Measurements from ENCODE around the gene IQGAP1. TPM values are rescaled to one million over a fixed set of nuclear protein-coding genes. Genes with fewer than 3 reads are reported as not detected.

Gene IQGAP1
- total RNA-seq, 1 experiment from 2014 or later: 72.4 TPM

- no CpG with 5 or more reads among the region's 7 CpGs for WGBS (ENCODE audit: extremely low coverage, insufficient read length, low lambda C conversion rate)
- no peak overlapping the region for H2BK15ac ChIP-seq (ENCODE audit: low read depth, low read length)
- H3K27me3 Mint-ChIP-seq (ENCODE audit: low read depth): no peaks in the 10 kb centered on the region; the same call in 1 of the 2 replicates
- peak overlapping the region; percentile 3 for H3K4me2 ChIP-seq (ENCODE audit: insufficient read depth, insufficient read length, low read length)
- no peak overlapping the region; the same call in 1 of the 2 replicates for H3K4ac ChIP-seq (ENCODE audit: low read depth, low read length)
- H4K8ac ChIP-seq (replicated peaks; ENCODE audit: insufficient read length, low read depth, low read length): no peak overlapping the region
- no peak overlapping the region for H4K5ac ChIP-seq (ENCODE audit: insufficient read length, low read depth, low read length)
- H3K18ac ChIP-seq (ENCODE audit: insufficient read length, low read depth, low read length): peak overlapping the region; percentile 50
- H3K4me3 Mint-ChIP-seq: no peak overlapping the region
- H2BK12ac ChIP-seq (ENCODE audit: insufficient read length, low read depth, low read length): no peak overlapping the region
- peak overlapping the region; percentile 74 for H3T11ph ChIP-seq (ENCODE audit: low read length)
- no peaks in the 10 kb centered on the region for H3K27me3 ChIP-seq (ENCODE audit: insufficient read depth, low read length)
- peaks cover 0 to 4% (median 4%) of the 10 kb centered on the region in 3 experiments; a peak in 3 of 7 replicates for H3K36me3 Mint-ChIP-seq (ENCODE audit: insufficient read depth in 1 of 3, low read depth in 3 of 3)
- no peak for DNase-seq
- peaks cover 50% of the 10 kb centered on the region in 2 experiments for H3K4me1 Mint-ChIP-seq
- peak overlapping the region; percentile 50 for H3K27ac ChIP-seq (ENCODE audit: insufficient read length, low read depth, low read length)
- peaks cover 24% of the 10 kb centered on the region; the same call in 1 of the 2 replicates for H3K79me2 ChIP-seq (ENCODE audit: insufficient read depth, low read length)
- H3K23ac ChIP-seq (ENCODE audit: insufficient read length, low read depth, low read length): no peak overlapping the region
- no peak overlapping the region for H2AFZ ChIP-seq (ENCODE audit: low read length)
- H4K91ac ChIP-seq (ENCODE audit: insufficient read length, low read depth, low read length): no peak overlapping the region
- no peak overlapping the region; the same call in 1 of the 2 replicates for H3K14ac ChIP-seq (ENCODE audit: insufficient read depth, low read length)
- no peak overlapping the region for H2BK5ac ChIP-seq (ENCODE audit: insufficient read length, low read length)
- no peak overlapping the region for H2AK5ac ChIP-seq (ENCODE audit: insufficient read length, low read length)
- no peak for TF ChIP-seq CTCF (conservative IDR thresholded peaks at IDR 0.05)
- H3K9me3 Mint-ChIP-seq: no peaks in the 10 kb centered on the region
- no peaks in the 10 kb centered on the region for H4K20me1 ChIP-seq (ENCODE audit: control insufficient read depth, insufficient read depth, insufficient read length)
- H3K23me2 ChIP-seq (ENCODE audit: insufficient read length, low read depth, low read length, poor library complexity, severe bottlenecking): no peaks in the 10 kb centered on the region
- H3K56ac ChIP-seq (ENCODE audit: insufficient read length, low read depth, low read length): no peak overlapping the region
- H2BK20ac ChIP-seq (ENCODE audit: low read depth, low read length, poor library complexity, severe bottlenecking): no peak overlapping the region
- peaks cover 5% of the 10 kb centered on the region; the same call in 1 of the 2 replicates for H3K4me1 ChIP-seq (ENCODE audit: insufficient read depth, low read length)
- H3K79me1 ChIP-seq (ENCODE audit: insufficient read depth, low read depth, low read length, poor library complexity, severe bottlenecking): no peaks in the 10 kb centered on the region
- H3K27ac Mint-ChIP-seq: peak overlapping the region; percentile 92 to 97 (median 95)
- H2BK120ac ChIP-seq (ENCODE audit: low read depth, low read length, poor library complexity, severe bottlenecking): peak overlapping the region; percentile 63
- no peaks in the 10 kb centered on the region for H3K9me3 ChIP-seq (ENCODE audit: control insufficient read depth, low read depth, low read length)
- H3K9ac ChIP-seq (ENCODE audit: extremely low read depth, insufficient read length, low read length): no peak overlapping the region
Observed at GRCh38 chr15:90400005-90400758, 12.1 kb downstream of the IQGAP1 start.

Data from H9 (cell line).